ENCODE results near the gene MTX3.

DNA sequence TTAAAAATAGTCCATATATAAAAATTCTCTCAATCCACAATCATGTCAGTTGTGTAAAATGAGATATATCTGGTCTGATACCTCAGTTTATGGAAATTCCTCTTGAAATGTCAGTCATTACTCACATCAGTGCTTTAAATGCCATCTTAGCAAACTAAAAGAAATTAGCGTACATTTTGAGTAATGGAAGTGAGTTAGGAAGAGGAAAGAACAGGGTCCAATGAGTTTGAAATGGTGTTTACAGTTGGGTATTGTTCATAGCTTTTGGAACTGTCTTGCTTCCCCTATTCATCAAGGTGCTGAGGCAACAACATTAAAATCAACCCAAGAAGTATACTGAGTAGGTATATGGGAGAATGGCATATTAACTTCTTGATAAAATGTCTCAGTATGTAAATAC lies 8.7 kb upstream of the MTX3 start:
- TF ChIP-seq, protein P1, sequence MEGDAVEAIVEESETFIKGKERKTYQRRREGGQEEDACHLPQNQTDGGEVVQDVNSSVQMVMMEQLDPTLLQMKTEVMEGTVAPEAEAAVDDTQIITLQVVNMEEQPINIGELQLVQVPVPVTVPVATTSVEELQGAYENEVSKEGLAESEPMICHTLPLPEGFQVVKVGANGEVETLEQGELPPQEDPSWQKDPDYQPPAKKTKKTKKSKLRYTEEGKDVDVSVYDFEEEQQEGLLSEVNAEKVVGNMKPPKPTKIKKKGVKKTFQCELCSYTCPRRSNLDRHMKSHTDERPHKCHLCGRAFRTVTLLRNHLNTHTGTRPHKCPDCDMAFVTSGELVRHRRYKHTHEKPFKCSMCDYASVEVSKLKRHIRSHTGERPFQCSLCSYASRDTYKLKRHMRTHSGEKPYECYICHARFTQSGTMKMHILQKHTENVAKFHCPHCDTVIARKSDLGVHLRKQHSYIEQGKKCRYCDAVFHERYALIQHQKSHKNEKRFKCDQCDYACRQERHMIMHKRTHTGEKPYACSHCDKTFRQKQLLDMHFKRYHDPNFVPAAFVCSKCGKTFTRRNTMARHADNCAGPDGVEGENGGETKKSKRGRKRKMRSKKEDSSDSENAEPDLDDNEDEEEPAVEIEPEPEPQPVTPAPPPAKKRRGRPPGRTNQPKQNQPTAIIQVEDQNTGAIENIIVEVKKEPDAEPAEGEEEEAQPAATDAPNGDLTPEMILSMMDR (IDR thresholded peaks at IDR 0.05), result no peak
- no peak for TF ChIP-seq ZFX (IDR thresholded peaks at IDR 0.05; ENCODE audit: borderline replicate concordance)
